Activated naive CD4-positive, alpha-beta T cell treated with anti-CD3 and anti-CD28 coated beads, Interleukin-2, amount 10 ng/mL, durations not matched to agents 7 days and 5 days (primary cell): ENCODE data around the gene GRM8.

Source experiments
- CTCF ChIA-PET: fragments of 350-600 bp; sonication (Branson Sonifier 250); formaldehyde crosslinking; loops from one replicate; lab custom pipeline; 2021; ENCODE audit warnings: antibody characterized with exemption; lab: Charles Lee
- DNase-seq: peaks from one replicate; pipeline ENCODE4 v3.0.0-alpha.2; 2020
- H3K27ac Mint-ChIP-seq: one replicate; pipeline ENCODE4 v1.8.0; 2021; ENCODE audit warnings: mild to moderate bottlenecking, moderate library complexity, mixed read lengths
- H3K27me3 Mint-ChIP-seq: one replicate; pipeline ENCODE4 v1.8.0; 2021; ENCODE audit warnings: mild to moderate bottlenecking, mixed read lengths
- H3K36me3 Mint-ChIP-seq: one replicate; pipeline ENCODE4 v1.8.0; 2021; ENCODE audit warnings: mixed read lengths
- H3K4me1 Mint-ChIP-seq: one replicate; pipeline ENCODE4 v1.8.0; 2021; ENCODE audit warnings: mixed read lengths
- H3K4me3 Mint-ChIP-seq: one replicate; pipeline ENCODE4 v1.8.0; 2021; ENCODE audit warnings: mild to moderate bottlenecking, moderate library complexity, mixed read lengths
- H3K9me3 Mint-ChIP-seq: one replicate; pipeline ENCODE4 v1.8.0; 2021; ENCODE audit warnings: mixed read lengths

Gene GRM8

GRCh38 chr7:126426652-126427051, 826.1 kb downstream of the GRM8 start:
- Mint-ChIP-seq H3K4me1 (no peaks in the 10 kb centered on the region), H3K27ac (no peak overlapping the region), H3K4me3 (no peak overlapping the region), H3K27me3 (no peaks in the 10 kb centered on the region), H3K9me3 (peaks cover 3% of the 10 kb centered on the region), H3K36me3 (no peaks in the 10 kb centered on the region)
- CTCF ChIA-PET, result no interaction called here
- no peak for DNase-seq

- CTCF ChIA-PET, result no interaction called here
- no peak for DNase-seq
- no peak overlapping the region for H3K4me3 Mint-ChIP-seq
- no peaks in the 10 kb centered on the region for H3K4me1 Mint-ChIP-seq
- no peaks in the 10 kb centered on the region for H3K36me3 Mint-ChIP-seq
- H3K27ac Mint-ChIP-seq, result no peak overlapping the region
- peaks cover 3% of the 10 kb centered on the region for H3K9me3 Mint-ChIP-seq
- H3K27me3 Mint-ChIP-seq, result no peaks in the 10 kb centered on the region
Observed at GRCh38 chr7:126424985-126425384, 827.8 kb downstream of the GRM8 start.

GRCh38 chr7:126419047-126419446, 833.7 kb downstream of the GRM8 start:
- no peaks in the 10 kb centered on the region for H3K4me1 Mint-ChIP-seq
- H3K27ac Mint-ChIP-seq, result no peak overlapping the region
- no peaks in the 10 kb centered on the region for H3K27me3 Mint-ChIP-seq
- H3K9me3 Mint-ChIP-seq, result peaks cover 7% of the 10 kb centered on the region
- no peak overlapping the region for H3K4me3 Mint-ChIP-seq
- no peaks in the 10 kb centered on the region for H3K36me3 Mint-ChIP-seq
- CTCF ChIA-PET, result no interaction called here
- no peak for DNase-seq

- Mint-ChIP-seq H3K4me3 (no peak overlapping the region), H3K4me1 (no peaks in the 10 kb centered on the region), H3K27me3 (no peaks in the 10 kb centered on the region), H3K36me3 (no peaks in the 10 kb centered on the region), H3K27ac (no peak overlapping the region), H3K9me3 (peaks cover 2% of the 10 kb centered on the region)
- DNase-seq, result no peak
- CTCF ChIA-PET, result no interaction called here
Observed at GRCh38 chr7:126411821-126412383, 840.8 kb downstream of the GRM8 start.

DNA sequence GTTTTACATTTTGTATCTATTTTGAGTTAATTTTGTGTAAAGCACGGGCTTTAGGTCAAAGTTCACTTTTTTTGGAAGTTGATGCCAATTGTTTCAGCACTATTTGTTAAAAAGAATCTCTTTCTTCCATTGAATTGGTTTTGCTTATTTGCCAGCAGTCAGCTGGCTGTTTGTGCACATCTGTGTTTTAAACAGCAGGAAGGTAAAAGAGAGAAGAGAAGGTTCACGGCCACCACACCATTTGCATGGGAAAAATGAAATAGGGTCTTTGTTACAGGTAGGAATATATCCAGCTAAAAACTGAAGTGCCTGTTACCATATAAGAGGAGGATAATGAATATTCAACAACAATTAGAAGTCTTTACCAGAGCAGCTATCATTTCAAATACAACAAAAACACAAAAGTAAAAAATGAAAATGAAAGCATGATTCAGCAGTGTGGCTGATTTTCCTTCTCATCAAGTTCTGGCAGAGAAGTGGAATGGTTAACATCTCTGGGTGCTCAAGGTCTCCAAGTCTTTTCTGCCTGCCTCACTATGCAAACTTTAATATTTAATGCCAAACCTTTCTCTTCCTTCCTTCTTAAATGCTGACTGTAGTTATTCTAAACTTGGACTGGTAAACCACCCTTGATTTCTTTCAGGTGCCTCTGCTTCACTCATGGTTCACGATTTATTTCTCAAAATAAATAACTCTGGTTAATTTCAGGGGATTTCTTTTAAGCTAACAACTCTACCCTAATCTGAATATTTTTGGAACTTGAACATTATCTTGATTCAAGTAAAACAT, 841.5 kb downstream of the GRM8 start:
- H3K27me3 Mint-ChIP-seq, result no peaks in the 10 kb centered on the region
- H3K9me3 Mint-ChIP-seq, result peaks cover 4% of the 10 kb centered on the region
- H3K4me3 Mint-ChIP-seq, result no peak overlapping the region
- no peak for DNase-seq
- H3K27ac Mint-ChIP-seq, result no peak overlapping the region
- H3K4me1 Mint-ChIP-seq, result no peaks in the 10 kb centered on the region
- CTCF ChIA-PET, result no interaction called here
- H3K36me3 Mint-ChIP-seq, result no peaks in the 10 kb centered on the region

- H3K27ac Mint-ChIP-seq, result no peak overlapping the region
- CTCF ChIA-PET, result no interaction called here
Observed at GRCh38 chr7:126403040-126403439, 849.7 kb downstream of the GRM8 start.

GRCh38 chr7:126401918-126402317, 850.8 kb downstream of the GRM8 start:
- Mint-ChIP-seq H3K27me3 (no peaks in the 10 kb centered on the region), H3K9me3 (peaks cover 4% of the 10 kb centered on the region), H3K27ac (no peak overlapping the region), H3K4me3 (no peak overlapping the region), H3K36me3 (no peaks in the 10 kb centered on the region), H3K4me1 (no peaks in the 10 kb centered on the region)
- DNase-seq, result no peak
- CTCF ChIA-PET, result no interaction called here

More at GRCh38 chr7:126403040-126403439, 849.7 kb downstream of the GRM8 start:
- no peaks in the 10 kb centered on the region for H3K27me3 Mint-ChIP-seq
- H3K4me3 Mint-ChIP-seq, result no peak overlapping the region
- H3K36me3 Mint-ChIP-seq, result no peaks in the 10 kb centered on the region
- H3K4me1 Mint-ChIP-seq, result no peaks in the 10 kb centered on the region
- peaks cover 3% of the 10 kb centered on the region for H3K9me3 Mint-ChIP-seq
- no peak for DNase-seq

DNA sequence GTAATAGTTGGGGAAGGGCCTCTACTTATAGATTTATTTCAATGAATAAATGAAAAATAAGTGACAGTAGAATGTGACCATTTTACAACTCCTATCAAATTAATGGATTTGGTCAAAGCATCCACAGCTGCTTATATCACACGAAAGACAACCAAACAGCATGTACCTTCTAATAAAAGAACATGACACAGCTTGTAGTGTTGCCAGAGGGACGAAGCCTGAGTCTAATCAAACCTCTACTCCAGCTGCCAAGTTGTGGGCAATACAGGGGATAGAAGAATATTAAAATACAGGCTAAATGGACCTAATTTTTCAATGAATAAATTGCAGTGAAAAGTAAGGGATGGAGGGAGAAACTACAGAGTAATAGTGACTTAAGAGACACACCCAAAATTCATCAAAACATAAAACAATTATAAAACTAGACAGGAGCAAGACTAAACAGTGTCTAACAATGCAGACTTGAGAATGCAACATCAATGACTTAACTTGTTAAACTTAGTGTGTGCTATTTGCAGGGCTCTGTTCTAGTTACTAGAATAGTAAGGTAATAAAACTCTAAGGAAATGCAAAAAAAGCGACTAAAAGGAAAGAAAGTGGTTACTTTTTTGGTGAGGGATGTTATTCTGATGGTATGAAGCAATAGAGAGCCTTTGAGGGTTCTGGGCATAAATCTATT, 853.8 kb downstream of the GRM8 start:
- DNase-seq, result no peak
- Mint-ChIP-seq H3K27ac (no peak overlapping the region), H3K27me3 (no peaks in the 10 kb centered on the region), H3K4me1 (no peaks in the 10 kb centered on the region), H3K9me3 (peaks cover 8% of the 10 kb centered on the region), H3K4me3 (no peak overlapping the region), H3K36me3 (no peaks in the 10 kb centered on the region)
- CTCF ChIA-PET, result no interaction called here

GRCh38 chr7:126398285-126398684, 854.5 kb downstream of the GRM8 start:
- DNase-seq, result no peak
- no peak overlapping the region for H3K4me3 Mint-ChIP-seq
- no peak overlapping the region for H3K27ac Mint-ChIP-seq
- no peaks in the 10 kb centered on the region for H3K4me1 Mint-ChIP-seq
- H3K27me3 Mint-ChIP-seq, result no peaks in the 10 kb centered on the region
- peaks cover 10% of the 10 kb centered on the region for H3K9me3 Mint-ChIP-seq
- CTCF ChIA-PET, result no interaction called here
- no peaks in the 10 kb centered on the region for H3K36me3 Mint-ChIP-seq

DNA sequence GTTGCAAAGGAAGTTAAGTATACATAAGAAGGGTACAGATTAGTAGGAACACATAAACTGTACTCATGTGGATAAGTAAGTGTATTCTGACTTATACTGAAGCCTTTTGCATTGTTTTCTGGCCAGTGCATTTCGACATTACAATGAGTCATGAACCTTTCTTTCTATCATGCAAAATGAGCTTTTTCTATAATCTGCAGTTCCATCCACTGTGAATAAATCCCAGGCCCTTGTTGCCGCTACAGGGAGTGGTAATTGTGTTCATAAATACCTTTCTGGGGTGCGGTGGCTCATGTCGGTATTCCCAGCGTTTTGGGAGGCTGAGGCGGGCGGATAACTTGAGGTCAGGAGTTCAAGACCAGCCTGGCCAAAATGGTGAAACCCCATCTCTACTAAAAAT, 858.3 kb downstream of the GRM8 start:
- H3K9me3 Mint-ChIP-seq, result peaks cover 22% of the 10 kb centered on the region
- CTCF ChIA-PET, result no interaction called here
- H3K27me3 Mint-ChIP-seq, result no peaks in the 10 kb centered on the region
- no peak for DNase-seq
- no peaks in the 10 kb centered on the region for H3K36me3 Mint-ChIP-seq
- H3K4me3 Mint-ChIP-seq, result no peak overlapping the region
- no peak overlapping the region for H3K27ac Mint-ChIP-seq
- H3K4me1 Mint-ChIP-seq, result no peaks in the 10 kb centered on the region
